ENCODE measurements around the gene CLVS2. TPM values are rescaled to one million over a fixed set of nuclear protein-coding genes. Genes with fewer than 3 reads are reported as not detected.

The CLVS2 gene
- total RNA-seq, 4 donors from 2014 or later: 0.27 to 0.54 (median 0.50) TPM; not detected in 1

DNA sequence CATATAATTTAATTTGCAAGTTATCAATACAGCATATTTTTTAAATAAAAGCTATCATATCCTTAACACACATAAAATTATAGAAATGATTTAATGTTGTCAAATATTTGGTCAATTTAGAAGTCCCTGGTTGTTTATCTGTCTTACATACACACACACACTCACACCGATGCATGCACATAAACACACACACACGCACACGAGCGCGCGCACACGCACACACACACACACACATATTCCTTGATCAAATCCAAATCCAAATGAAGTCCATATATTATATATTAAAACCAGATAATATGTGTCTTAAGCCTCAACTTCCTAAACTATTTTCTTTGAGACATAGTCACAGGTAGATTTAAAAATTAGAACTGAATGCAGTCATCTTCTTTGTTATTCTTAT lies 120.3 kb downstream of the CLVS2 start:
- ATAC-seq: no peak
- H3K9me3 ChIP-seq: no peaks in the 10 kb centered on the region
- no peaks in the 10 kb centered on the region for H3K27me3 ChIP-seq
- TF ChIP-seq, protein P1, sequence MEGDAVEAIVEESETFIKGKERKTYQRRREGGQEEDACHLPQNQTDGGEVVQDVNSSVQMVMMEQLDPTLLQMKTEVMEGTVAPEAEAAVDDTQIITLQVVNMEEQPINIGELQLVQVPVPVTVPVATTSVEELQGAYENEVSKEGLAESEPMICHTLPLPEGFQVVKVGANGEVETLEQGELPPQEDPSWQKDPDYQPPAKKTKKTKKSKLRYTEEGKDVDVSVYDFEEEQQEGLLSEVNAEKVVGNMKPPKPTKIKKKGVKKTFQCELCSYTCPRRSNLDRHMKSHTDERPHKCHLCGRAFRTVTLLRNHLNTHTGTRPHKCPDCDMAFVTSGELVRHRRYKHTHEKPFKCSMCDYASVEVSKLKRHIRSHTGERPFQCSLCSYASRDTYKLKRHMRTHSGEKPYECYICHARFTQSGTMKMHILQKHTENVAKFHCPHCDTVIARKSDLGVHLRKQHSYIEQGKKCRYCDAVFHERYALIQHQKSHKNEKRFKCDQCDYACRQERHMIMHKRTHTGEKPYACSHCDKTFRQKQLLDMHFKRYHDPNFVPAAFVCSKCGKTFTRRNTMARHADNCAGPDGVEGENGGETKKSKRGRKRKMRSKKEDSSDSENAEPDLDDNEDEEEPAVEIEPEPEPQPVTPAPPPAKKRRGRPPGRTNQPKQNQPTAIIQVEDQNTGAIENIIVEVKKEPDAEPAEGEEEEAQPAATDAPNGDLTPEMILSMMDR (IDR thresholded peaks at IDR 0.05): no peak
- TF ChIP-seq POLR2A (IDR thresholded peaks at IDR 0.05) (no peak), POLR2AphosphoS5 (IDR thresholded peaks at IDR 0.05) (no peak), EP300 (IDR thresholded peaks at IDR 0.05) (no peak)
- no peak overlapping the region for H3K4me3 ChIP-seq
- no peaks in the 10 kb centered on the region for H3K4me1 ChIP-seq
- 82 to 87% methylated on average over 7 of the region's 7 CpGs for WGBS, 2 donors (ENCODE audit: low coverage in 1 of 2)
- H3K27ac ChIP-seq: no peak overlapping the region
- no peaks in the 10 kb centered on the region for H3K36me3 ChIP-seq

DNA sequence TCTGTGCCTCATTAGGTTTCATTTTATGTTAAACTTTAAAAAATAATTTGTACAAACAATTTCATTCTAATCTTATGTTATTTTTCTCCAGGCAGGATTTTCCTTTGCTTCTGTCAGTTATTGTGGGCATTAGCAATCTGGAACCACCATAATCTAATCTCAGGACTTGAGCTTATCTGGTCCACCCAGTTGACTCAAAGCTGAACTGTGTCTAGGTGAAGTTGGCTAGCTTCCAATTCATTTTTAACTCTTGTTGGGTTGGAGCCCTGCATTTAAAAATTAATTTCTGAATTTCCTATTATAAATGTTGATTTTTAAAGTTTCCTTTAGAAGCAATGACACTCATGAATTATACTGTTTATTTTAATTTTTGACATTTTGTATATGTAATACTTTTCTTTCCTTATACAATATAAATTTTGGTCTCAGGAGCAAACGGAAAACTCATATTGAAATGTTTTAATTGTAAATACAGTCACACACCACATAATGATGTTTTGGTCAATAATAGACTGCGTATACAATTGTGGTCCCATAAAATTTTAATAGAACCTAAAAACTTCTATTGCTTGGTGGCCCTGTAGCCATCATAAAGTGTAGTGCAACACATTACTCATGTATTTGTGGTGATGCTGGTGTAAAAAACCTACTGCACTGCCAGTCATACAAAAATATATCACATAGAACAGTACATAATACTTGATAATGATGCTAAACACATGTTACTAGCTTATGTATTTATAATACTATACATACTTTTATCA lies 121.3 kb downstream of the CLVS2 start:
- ATAC-seq: no peak
- no peaks in the 10 kb centered on the region for H3K9me3 ChIP-seq
- H3K4me1 ChIP-seq: no peaks in the 10 kb centered on the region
- H3K4me3 ChIP-seq: no peak overlapping the region
- no peaks in the 10 kb centered on the region for H3K27me3 ChIP-seq
- TF ChIP-seq POLR2A (IDR thresholded peaks at IDR 0.05) (no peak), POLR2AphosphoS5 (IDR thresholded peaks at IDR 0.05) (no peak), EP300 (IDR thresholded peaks at IDR 0.05) (no peak)
- TF ChIP-seq, protein P1 (IDR thresholded peaks at IDR 0.05): no peak
- 30 to 43% methylated on average over 2 of the region's 2 CpGs for WGBS, 2 donors (ENCODE audit: low coverage in 1 of 2)
- no peaks in the 10 kb centered on the region for H3K36me3 ChIP-seq
- no peak overlapping the region for H3K27ac ChIP-seq

DNA sequence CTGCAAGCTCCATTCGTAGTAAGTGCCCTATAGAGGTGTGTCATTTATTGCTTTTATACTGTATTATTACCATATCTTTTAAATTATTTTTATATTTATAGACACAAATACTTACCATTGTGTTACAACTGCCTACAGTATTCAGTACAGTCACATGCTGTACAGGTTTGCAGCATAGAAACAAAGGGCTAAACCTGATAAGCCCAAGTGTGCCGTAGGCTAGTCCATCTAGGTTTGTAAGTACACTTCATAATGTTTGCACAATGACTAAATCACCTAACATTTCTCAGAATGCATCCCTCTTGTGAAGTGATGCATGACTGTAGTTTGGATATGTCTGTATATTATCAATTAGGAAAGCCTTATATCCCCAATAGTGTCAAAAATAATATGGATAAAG lies 122.8 kb downstream of the CLVS2 start:
- Histone ChIP-seq H3K9me3 (no peaks in the 10 kb centered on the region), H3K27ac (no peak overlapping the region), H3K27me3 (no peaks in the 10 kb centered on the region), H3K36me3 (no peaks in the 10 kb centered on the region), H3K4me1 (no peaks in the 10 kb centered on the region), H3K4me3 (no peak overlapping the region)
- WGBS, 2 donors (ENCODE audit: low coverage in 1 of 2): 63 to 75% methylated on average over 2 of the region's 2 CpGs
- TF ChIP-seq POLR2AphosphoS5 (IDR thresholded peaks at IDR 0.05) (no peak), POLR2A (IDR thresholded peaks at IDR 0.05) (no peak), EP300 (IDR thresholded peaks at IDR 0.05) (no peak)
- TF ChIP-seq, protein P1 (IDR thresholded peaks at IDR 0.05): no peak
- ATAC-seq: no peak

Other genes with a start within 250 kb of the CLVS2 start
- gene FABP7, start 216.5 kb upstream of the CLVS2 start, total RNA-seq: under 1 TPM in 1 of 4 donors, not detected in 3; 0.15 TPM
- gene SMPDL3A, start 207.0 kb upstream of the CLVS2 start, total RNA-seq: 10 to 100 TPM in 1 of 4 donors, 1 to 10 TPM in 3; 6.5 to 11.5 (median 8.0) TPM